Activated B cell treated with CpG ODN at 0.5 μM for 24 hours (primary cell): ENCODE data around the gene DYRK1A. TPM values are rescaled to one million over a fixed set of nuclear protein-coding genes. Genes with fewer than 3 reads are reported as not detected.

Source experiments
- ATAC-seq: fragments of 200-7000 bp; cut with Tn5 transposase; one replicate; pipeline ENCODE4 v1.10.0; 2021; ENCODE audit warnings: low read depth, mild to moderate bottlenecking, moderate library complexity
- CTCF ChIA-PET: fragments of 350-600 bp; sonication (Branson Sonifier 250); formaldehyde crosslinking; loops from one replicate; lab custom pipeline; 2021; ENCODE audit warnings: antibody characterized with exemption; lab: Charles Lee
- POLR2A ChIA-PET: fragments of 350-600 bp; sonication (Branson Sonifier 250); formaldehyde crosslinking; loops from one replicate; lab custom pipeline; 2021; ENCODE audit warnings: antibody characterized with exemption; lab: Charles Lee
- DNase-seq: peaks from one replicate; pipeline ENCODE4 v3.0.0; 2022
- H3K27ac Mint-ChIP-seq: one replicate; pipeline ENCODE4 v1.8.0; 2020; ENCODE audit warnings: mixed read lengths
- H3K27me3 Mint-ChIP-seq: one replicate; pipeline ENCODE4 v1.8.0; 2021; ENCODE audit warnings: mixed read lengths
- H3K36me3 Mint-ChIP-seq: one replicate; pipeline ENCODE4 v1.8.0; 2021; ENCODE audit warnings: low read depth, mixed read lengths
- H3K4me1 Mint-ChIP-seq: one replicate; pipeline ENCODE4 v1.8.0; 2021; ENCODE audit warnings: mixed read lengths
- H3K4me3 Mint-ChIP-seq: one replicate; pipeline ENCODE4 v1.8.0; 2020; ENCODE audit warnings: mild to moderate bottlenecking, mixed read lengths
- H3K9me3 Mint-ChIP-seq: one replicate; pipeline ENCODE4 v1.8.0; 2020; ENCODE audit warnings: mixed read lengths
- CTCF ChIP-seq: fragments of 200-600 bp; IDR thresholded peaks from one replicate; pipeline ENCODE4 v1.8.0; 2022; ENCODE audit warnings: antibody characterized with exemption, mild to moderate bottlenecking
- intact Hi-C: fragments of 100-400 bp; cut with micrococcal nuclease; formaldehyde crosslinking; loops from one replicate; pipeline ENCODE4 v1.15.1; 2024
- total RNA-seq: library from RNA; stranded (reverse); gene quantifications from 2 replicates; pipeline ENCODE4 v1.2.3, GENCODE V29; 2022

Gene DYRK1A
- total RNA-seq, 1 donor from 2014 or later = 99.9 TPM

GRCh38 chr21:37425001-37425400 is 58.4 kb downstream of the DYRK1A start:
- Mint-ChIP-seq H3K27ac (no peak overlapping the region), H3K27me3 (no peaks in the 10 kb centered on the region), H3K36me3 (peaks cover 69% of the 10 kb centered on the region), H3K4me3 (no peak overlapping the region), H3K4me1 (peaks cover 37% of the 10 kb centered on the region), H3K9me3 (peaks cover 7% of the 10 kb centered on the region)
- DNase-seq = no peak
- intact Hi-C loops = loop anchor here (5.0 kb wide), 1 partner anchor 37 kb away; no protein-coding TSS in a partner anchor
- ChIA-PET CTCF (no interaction called here), POLR2A (no interaction called here)
- ATAC-seq = no peak
- no peak for TF ChIP-seq CTCF

GRCh38 chr21:37425684-37426083 is 59.1 kb downstream of the DYRK1A start:
- H3K9me3 Mint-ChIP-seq = peaks cover 7% of the 10 kb centered on the region
- peaks cover 38% of the 10 kb centered on the region for H3K4me1 Mint-ChIP-seq
- no peaks in the 10 kb centered on the region for H3K27me3 Mint-ChIP-seq
- ChIA-PET CTCF (no interaction called here), POLR2A (no interaction called here)
- no peak overlapping the region for H3K27ac Mint-ChIP-seq
- peaks cover 70% of the 10 kb centered on the region for H3K36me3 Mint-ChIP-seq
- H3K4me3 Mint-ChIP-seq = no peak overlapping the region
- intact Hi-C loops = loop anchor here (5.0 kb wide), 1 partner anchor 37 kb away; no protein-coding TSS in a partner anchor
- TF ChIP-seq CTCF = no peak
- no peak for ATAC-seq
- DNase-seq = no peak

- ATAC-seq = no peak
- peaks cover 48% of the 10 kb centered on the region for H3K4me1 Mint-ChIP-seq
- no peak for TF ChIP-seq CTCF
- H3K4me3 Mint-ChIP-seq = no peak overlapping the region
- peaks cover 68% of the 10 kb centered on the region for H3K36me3 Mint-ChIP-seq
- intact Hi-C loops = loop anchor here (1.0 to 5.0 kb wide), 2 partner anchors 8 to 35 kb away; no protein-coding TSS in a partner anchor
- no peaks in the 10 kb centered on the region for H3K27me3 Mint-ChIP-seq
- H3K9me3 Mint-ChIP-seq = peaks cover 7% of the 10 kb centered on the region
- ChIA-PET POLR2A (no interaction called here), CTCF (no interaction called here)
- no peak overlapping the region for H3K27ac Mint-ChIP-seq
- DNase-seq = no peak
Observed at GRCh38 chr21:37427221-37427620, 60.6 kb downstream of the DYRK1A start.

- intact Hi-C loops = loop anchor here (5.0 kb wide), 1 partner anchor 33 kb away; no protein-coding TSS in a partner anchor
- ATAC-seq (no peak), DNase-seq (no peak)
- H3K27me3 Mint-ChIP-seq = no peaks in the 10 kb centered on the region
- CTCF ChIA-PET = no interaction called here
- peaks cover 7% of the 10 kb centered on the region for H3K9me3 Mint-ChIP-seq
- no peak overlapping the region for H3K4me3 Mint-ChIP-seq
- no peak overlapping the region for H3K27ac Mint-ChIP-seq
- peaks cover 55% of the 10 kb centered on the region for H3K4me1 Mint-ChIP-seq
- TF ChIP-seq CTCF = no peak
- peaks cover 51% of the 10 kb centered on the region for H3K36me3 Mint-ChIP-seq
- POLR2A ChIA-PET = no interaction called here
Observed at GRCh38 chr21:37429356-37429755, 62.8 kb downstream of the DYRK1A start.

- CTCF ChIA-PET = no interaction called here
- no peak for ATAC-seq
Observed at GRCh38 chr21:37430184-37430821, 63.7 kb downstream of the DYRK1A start.

More at GRCh38 chr21:37430184-37430821, 63.7 kb downstream of the DYRK1A start:
- no peak for DNase-seq
- Mint-ChIP-seq H3K36me3 (peaks cover 47% of the 10 kb centered on the region), H3K4me3 (no peak overlapping the region), H3K27me3 (no peaks in the 10 kb centered on the region), H3K4me1 (peaks cover 55% of the 10 kb centered on the region), H3K9me3 (peaks cover 7% of the 10 kb centered on the region), H3K27ac (peak overlapping the region; percentile 43)
- intact Hi-C loops = no loop called here
- POLR2A ChIA-PET = no interaction called here
- TF ChIP-seq CTCF = no peak
